ENCODE measurements around the gene FAM221B.

DNA sequence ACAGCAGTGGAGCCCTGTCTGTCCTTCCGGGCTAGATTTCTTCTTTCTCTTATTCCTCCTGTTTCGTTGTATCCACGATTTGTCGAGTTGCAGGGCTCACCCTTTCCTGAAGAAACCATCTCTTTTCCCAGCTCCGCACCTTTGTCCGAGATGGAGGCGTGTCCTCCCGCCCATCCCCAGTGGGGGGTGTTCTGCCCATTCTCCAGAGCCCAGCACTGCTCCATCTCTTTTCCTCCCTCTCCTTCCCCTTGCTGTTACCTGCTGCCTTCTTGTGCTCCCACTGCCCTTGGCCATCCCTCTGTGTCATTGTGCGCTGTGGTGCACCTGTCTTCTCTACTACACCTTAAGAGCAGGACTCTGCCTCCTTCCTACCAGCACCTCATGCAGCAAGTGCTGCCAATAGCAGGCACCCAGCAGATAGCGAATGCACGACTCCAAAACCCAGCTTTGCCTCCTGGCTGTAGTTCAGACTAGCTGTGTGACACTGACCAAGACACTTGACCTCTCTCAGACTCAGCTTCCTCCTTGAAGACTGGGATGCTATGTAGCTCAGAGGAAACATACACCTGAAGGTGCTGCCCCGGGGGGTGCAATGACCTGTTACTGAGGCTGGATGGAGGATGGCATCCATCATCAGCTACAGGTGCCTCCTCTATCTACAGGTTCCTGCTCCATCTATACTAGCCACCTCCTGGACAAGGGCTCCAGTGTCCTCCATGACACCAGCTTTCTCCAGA lies 32.8 kb upstream of the FAM221B start:
- TF ChIP-seq, protein P1, sequence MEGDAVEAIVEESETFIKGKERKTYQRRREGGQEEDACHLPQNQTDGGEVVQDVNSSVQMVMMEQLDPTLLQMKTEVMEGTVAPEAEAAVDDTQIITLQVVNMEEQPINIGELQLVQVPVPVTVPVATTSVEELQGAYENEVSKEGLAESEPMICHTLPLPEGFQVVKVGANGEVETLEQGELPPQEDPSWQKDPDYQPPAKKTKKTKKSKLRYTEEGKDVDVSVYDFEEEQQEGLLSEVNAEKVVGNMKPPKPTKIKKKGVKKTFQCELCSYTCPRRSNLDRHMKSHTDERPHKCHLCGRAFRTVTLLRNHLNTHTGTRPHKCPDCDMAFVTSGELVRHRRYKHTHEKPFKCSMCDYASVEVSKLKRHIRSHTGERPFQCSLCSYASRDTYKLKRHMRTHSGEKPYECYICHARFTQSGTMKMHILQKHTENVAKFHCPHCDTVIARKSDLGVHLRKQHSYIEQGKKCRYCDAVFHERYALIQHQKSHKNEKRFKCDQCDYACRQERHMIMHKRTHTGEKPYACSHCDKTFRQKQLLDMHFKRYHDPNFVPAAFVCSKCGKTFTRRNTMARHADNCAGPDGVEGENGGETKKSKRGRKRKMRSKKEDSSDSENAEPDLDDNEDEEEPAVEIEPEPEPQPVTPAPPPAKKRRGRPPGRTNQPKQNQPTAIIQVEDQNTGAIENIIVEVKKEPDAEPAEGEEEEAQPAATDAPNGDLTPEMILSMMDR (IDR thresholded peaks at IDR 0.05) = no peak
- TF ChIP-seq POLR2A (IDR thresholded peaks at IDR 0.05) = no peak
- TF ChIP-seq POLR2AphosphoS5 (IDR thresholded peaks at IDR 0.05) = no peak
- TF ChIP-seq EP300 (IDR thresholded peaks at IDR 0.05) = no peak
